Measurements from ENCODE around the gene SLAIN2.
"Not testable (repeated sequence)": the region's sequence is repeated elsewhere in the genome, so short reads cannot be mapped to it uniquely, and the experiment has no call there.

The SLAIN2 gene

GRCh38 chr4:48370260-48371134 is 29.2 kb downstream of the SLAIN2 start:
- DNase-seq: no peak

GRCh38 chr4:48372272-48372671 is 30.9 kb downstream of the SLAIN2 start:
- DNase-seq: no peak

- DNase-seq: no peak
Observed at GRCh38 chr4:48375651-48376304, 34.4 kb downstream of the SLAIN2 start.

GRCh38 chr4:48379587-48380180 is 38.4 kb downstream of the SLAIN2 start:
- no peak for DNase-seq

GRCh38 chr4:48380583-48381167 is 39.3 kb downstream of the SLAIN2 start:
- no peak for DNase-seq

- no peak for DNase-seq
Observed at GRCh38 chr4:48388525-48389154, 47.3 kb downstream of the SLAIN2 start.

GRCh38 chr4:48396043-48396442 is 54.7 kb downstream of the SLAIN2 start:
- no peak for DNase-seq

GRCh38 chr4:48400416-48400815 is 59.1 kb downstream of the SLAIN2 start:
- DNase-seq: no peak

GRCh38 chr4:48403358-48403757 is 62.0 kb downstream of the SLAIN2 start:
- DNase-seq: no peak

- no peak for DNase-seq
Observed at GRCh38 chr4:48403779-48404178, 62.5 kb downstream of the SLAIN2 start.

- no peak for DNase-seq
Observed at GRCh38 chr4:48405924-48406323, 64.6 kb downstream of the SLAIN2 start.

GRCh38 chr4:48409203-48409602 is 67.9 kb downstream of the SLAIN2 start:
- no peak for DNase-seq

GRCh38 chr4:48410812-48411211 is 69.5 kb downstream of the SLAIN2 start:
- DNase-seq: no peak

- DNase-seq: no peak
Observed at GRCh38 chr4:48420144-48420543, 78.8 kb downstream of the SLAIN2 start.

- no peak for DNase-seq
Observed at GRCh38 chr4:48421101-48421500, 79.8 kb downstream of the SLAIN2 start.

GRCh38 chr4:48428926-48429325 is 87.6 kb downstream of the SLAIN2 start:
- no peak for DNase-seq

GRCh38 chr4:48429709-48430474 is 88.6 kb downstream of the SLAIN2 start:
- DNase-seq: no peak

GRCh38 chr4:48431401-48431800 is 90.1 kb downstream of the SLAIN2 start:
- no peak for DNase-seq

GRCh38 chr4:48432017-48432416 is 90.7 kb downstream of the SLAIN2 start:
- DNase-seq: no peak

- no peak for DNase-seq
Observed at GRCh38 chr4:48436318-48436717, 95.0 kb downstream of the SLAIN2 start.

- no peak for DNase-seq
Observed at GRCh38 chr4:48439988-48440387, 98.7 kb downstream of the SLAIN2 start.

GRCh38 chr4:48440914-48441313 is 99.6 kb downstream of the SLAIN2 start:
- DNase-seq: not testable (repeated sequence)
